Neural cell (in vitro differentiated cells): Measurements from ENCODE around the gene SLC6A2.

Experiments used
- CTCF ChIP-seq: fragments of 450-650 bp; IDR thresholded peaks from 2 replicates; pipeline ENCODE4 v1.5.1; 2014; ENCODE audit warnings: antibody characterized with exemption, mild to moderate bottlenecking, moderate library complexity; ENCODE audit not compliant: poor library complexity, severe bottlenecking
- MXI1 ChIP-seq: fragments of 450-650 bp; conservative IDR thresholded peaks from 2 replicates; pipeline ENCODE4 v1.6.1; 2014; ENCODE audit warnings: antibody characterized with exemption, mild to moderate bottlenecking; ENCODE audit not compliant: poor library complexity, severe bottlenecking
- POLR2AphosphoS5 ChIP-seq: IDR thresholded peaks from 2 replicates; pipeline ENCODE4 v1.6.1; 2012

GRCh38 chr16:55625843-55626242 lies 29.9 kb upstream of the SLC6A2 start:
- TF ChIP-seq CTCF (no peak), POLR2AphosphoS5 (no peak), MXI1 (no peak)
